ENCODE data around the gene MUC4.

The MUC4 gene

DNA sequence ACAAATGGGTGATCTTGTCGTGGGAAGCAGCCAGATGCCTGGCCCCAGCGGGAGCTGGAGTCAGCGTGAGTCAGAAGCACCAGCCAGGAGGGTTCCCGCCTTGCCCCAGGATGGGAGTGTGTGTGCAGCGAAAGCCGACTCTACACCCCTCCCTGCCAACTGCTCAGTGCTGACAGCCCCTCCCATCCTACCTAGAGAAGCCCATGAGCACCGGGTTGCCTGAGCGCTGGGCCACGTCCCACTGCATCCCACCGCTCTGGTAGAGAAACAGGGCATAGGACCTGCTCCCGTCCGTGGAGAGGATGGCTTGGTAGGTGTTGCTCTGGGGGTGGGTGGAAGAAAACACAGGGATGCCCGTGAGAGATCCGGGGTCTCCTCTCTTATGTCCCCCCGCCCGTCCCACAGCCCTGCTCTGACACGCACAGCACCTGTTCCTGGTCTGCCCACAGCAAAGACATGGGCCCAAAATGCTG, 42.9 kb downstream of the MUC4 start:
- TF ChIP-seq, protein P1, sequence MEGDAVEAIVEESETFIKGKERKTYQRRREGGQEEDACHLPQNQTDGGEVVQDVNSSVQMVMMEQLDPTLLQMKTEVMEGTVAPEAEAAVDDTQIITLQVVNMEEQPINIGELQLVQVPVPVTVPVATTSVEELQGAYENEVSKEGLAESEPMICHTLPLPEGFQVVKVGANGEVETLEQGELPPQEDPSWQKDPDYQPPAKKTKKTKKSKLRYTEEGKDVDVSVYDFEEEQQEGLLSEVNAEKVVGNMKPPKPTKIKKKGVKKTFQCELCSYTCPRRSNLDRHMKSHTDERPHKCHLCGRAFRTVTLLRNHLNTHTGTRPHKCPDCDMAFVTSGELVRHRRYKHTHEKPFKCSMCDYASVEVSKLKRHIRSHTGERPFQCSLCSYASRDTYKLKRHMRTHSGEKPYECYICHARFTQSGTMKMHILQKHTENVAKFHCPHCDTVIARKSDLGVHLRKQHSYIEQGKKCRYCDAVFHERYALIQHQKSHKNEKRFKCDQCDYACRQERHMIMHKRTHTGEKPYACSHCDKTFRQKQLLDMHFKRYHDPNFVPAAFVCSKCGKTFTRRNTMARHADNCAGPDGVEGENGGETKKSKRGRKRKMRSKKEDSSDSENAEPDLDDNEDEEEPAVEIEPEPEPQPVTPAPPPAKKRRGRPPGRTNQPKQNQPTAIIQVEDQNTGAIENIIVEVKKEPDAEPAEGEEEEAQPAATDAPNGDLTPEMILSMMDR (IDR thresholded peaks at IDR 0.05; ENCODE audit: low read depth, low read length), result no peak
- no peak overlapping the region for H3K4me3 ChIP-seq (replicated peaks in 1 of 2; ENCODE audit: low read depth in 2 of 2, low read length in 2 of 2)
- DNase-seq (ENCODE audit: low read depth in 2 of 2), result no peak

DNA sequence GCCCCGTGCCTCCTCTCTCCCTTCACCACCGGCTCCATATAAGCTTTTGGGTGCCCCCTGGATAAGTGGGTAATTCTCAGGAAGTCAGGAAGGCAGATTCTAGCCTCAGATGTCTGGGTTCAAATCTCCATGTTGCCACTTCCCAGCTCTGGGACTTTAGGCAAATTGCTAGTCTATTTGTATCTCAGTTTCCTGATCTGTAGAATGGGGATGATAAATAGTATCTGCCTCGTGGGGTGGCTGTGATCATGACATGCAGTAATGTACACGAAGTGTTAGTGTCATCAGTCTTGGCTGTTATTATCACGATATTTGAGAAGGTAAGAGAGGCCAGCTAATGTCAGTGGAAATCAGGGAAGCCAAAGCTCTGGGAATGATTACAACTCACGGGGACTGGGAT, 43.3 kb downstream of the MUC4 start:
- DNase-seq (ENCODE audit: low read depth in 2 of 2), result no peak
- TF ChIP-seq, protein P1 (IDR thresholded peaks at IDR 0.05; ENCODE audit: low read depth, low read length), result no peak

DNA sequence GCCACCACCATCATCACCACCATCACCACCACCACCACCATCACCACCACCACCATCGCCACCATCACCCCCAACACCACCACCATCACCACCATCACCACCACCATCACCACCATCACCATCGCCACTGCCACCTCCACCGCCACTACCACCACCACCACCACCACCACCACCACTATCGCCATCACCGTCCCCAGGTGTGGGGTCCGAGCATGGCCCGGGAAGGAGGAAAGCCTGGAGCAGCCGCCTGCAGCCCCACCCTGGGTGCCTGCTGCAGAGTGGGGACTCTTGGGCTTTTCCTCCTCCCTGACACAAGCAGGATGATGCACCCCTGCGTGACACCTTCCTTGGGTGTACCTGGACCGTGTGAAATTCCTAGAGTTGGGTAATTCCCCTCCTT, 43.9 kb downstream of the MUC4 start:
- H3K4me3 ChIP-seq (replicated peaks in 1 of 2; ENCODE audit: low read depth in 2 of 2, low read length in 2 of 2), result no peak overlapping the region
- TF ChIP-seq, protein P1 (IDR thresholded peaks at IDR 0.05; ENCODE audit: low read depth, low read length), result no peak
- DNase-seq (ENCODE audit: low read depth in 2 of 2), result no peak

More for the DNA sequence above, 43.3 kb downstream of the MUC4 start:
- H3K4me3 ChIP-seq (replicated peaks in 1 of 2; ENCODE audit: low read depth in 2 of 2, low read length in 2 of 2), result no peak overlapping the region

DNA sequence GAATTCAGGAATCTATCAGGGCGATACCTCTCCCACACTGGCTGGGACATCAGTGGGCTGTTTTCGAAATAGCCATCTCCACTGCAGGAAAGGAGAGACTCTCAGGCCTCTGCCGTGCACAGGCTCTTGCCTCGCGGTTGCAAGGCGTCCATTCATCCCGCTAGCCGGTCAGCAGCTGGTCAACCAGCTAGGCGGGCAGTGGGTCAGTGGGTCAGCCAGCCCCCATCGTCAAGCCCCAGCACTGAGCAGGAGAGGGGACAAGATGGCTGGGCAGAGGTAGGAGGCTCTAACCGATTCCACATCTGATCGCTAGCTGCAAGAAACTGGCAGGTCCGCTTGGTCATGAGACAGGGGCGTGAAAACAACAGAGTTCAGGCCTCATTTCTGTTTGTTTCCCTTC, 45.1 kb downstream of the MUC4 start:
- DNase-seq (ENCODE audit: low read depth in 2 of 2), result no peak
- H3K4me3 ChIP-seq (replicated peaks in 1 of 2; ENCODE audit: low read depth in 2 of 2, low read length in 2 of 2), result no peak overlapping the region
- TF ChIP-seq, protein P1 (IDR thresholded peaks at IDR 0.05; ENCODE audit: low read depth, low read length), result no peak

DNA sequence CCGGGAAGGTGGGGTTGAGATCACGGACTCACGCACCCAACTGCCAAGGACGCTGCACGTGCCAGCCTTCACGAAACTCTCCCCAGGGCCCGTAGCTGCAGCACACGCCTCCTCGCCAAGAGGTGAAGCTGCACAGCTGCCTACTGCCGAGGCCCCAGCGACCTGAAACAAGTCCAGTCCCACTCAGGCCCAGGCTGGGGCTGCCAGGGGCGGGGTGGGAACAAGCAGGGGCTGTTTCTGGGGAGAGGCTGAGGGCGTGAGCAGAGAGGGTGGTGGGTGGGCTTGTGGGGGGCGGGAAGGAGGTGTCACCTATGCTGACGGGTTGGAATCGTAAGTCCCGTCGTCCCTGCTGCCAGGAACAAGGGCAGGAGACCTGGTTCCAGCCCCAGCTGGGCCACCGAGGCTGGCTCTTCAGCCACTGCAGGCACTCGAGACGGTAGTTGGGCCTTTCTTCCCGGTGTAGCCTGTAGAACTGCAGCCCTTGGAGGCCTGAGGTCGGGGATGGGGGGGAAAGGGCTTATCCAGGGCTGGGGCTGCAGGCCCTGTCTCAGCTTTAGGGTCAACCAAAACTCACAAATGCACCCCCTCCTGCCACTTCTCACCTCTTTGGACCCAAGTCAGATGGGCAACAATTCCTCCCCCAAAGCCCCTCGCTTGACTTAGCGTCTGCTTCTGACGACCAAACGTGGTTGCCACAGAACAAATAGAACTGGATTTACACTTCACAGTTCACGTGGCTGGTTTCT, 46.6 kb downstream of the MUC4 start:
- TF ChIP-seq, protein P1 (IDR thresholded peaks at IDR 0.05; ENCODE audit: low read depth, low read length), result no peak
- no peak overlapping the region for H3K4me3 ChIP-seq (replicated peaks in 1 of 2; ENCODE audit: low read depth in 2 of 2, low read length in 2 of 2)
- no peak for DNase-seq (ENCODE audit: low read depth in 2 of 2)

DNA sequence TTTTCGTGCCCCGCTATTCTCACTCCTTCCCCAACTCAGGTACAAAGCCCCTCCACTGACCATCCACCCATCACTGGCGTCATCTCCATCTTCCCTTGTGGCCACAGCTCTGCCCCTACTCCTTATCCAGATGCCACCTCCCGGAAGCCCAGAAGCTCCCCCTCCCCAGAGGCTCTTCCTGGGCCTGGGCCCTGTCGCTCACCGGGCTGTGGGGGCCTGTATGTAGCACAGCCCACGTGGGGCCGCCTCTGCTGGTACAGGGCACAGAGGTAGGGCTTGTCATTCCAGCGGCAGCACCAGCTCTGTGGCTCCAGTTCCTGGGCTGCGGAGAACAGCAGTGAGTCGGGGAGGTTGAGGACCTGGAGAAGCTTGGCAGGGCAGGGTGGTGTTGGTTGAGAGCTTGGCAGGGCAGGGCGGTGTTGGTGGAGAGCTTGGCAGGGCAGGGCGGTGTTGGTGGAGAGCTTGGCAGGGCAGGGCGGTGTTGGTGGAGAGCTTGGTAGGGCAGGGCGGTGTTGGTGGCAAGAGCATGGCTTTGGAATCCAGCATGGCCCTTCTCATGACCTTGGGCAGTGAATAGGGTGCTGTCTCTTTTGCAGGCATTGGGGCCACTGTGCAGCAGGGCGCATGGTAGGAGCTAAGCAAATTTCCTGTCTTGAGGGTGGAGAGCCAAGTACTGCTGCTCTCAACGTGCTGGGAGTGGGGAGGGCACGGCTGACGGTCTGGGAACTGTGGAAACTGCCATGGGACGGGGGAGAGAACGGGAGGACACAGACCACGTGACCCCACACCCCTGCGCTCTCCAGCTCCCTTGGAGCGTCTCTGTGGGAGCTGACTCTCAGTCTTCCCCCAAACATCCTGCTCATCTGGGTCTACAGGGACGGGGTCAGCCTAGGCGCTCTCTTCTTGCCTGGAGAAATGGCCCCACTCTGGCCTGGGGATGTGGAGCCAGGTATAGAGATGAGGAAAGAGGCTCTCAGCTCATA, 47.6 kb downstream of the MUC4 start:
- TF ChIP-seq, protein P1 (IDR thresholded peaks at IDR 0.05; ENCODE audit: low read depth, low read length), result no peak
- H3K4me3 ChIP-seq (replicated peaks in 1 of 2; ENCODE audit: low read depth in 2 of 2, low read length in 2 of 2), result no peak overlapping the region
- no peak for DNase-seq (ENCODE audit: low read depth in 2 of 2)
